HG03103 (cell line): ENCODE measurements around the gene SRP72.
"Not testable (repeated sequence)": the region's sequence is repeated elsewhere in the genome, so short reads cannot be mapped to it uniquely, and the experiment has no call there.

Source experiments
- ATAC-seq: cut with Tn5 transposase; IDR thresholded peaks from one replicate; pipeline ENCODE4 v1.9.1; 2021; ENCODE audit warnings: low read depth; ENCODE audit not compliant: unreplicated experiment

SRP72 gene

GRCh38 chr4:56467284-56468096 lies at the start of gene SRP72:
Gene SRP72 (plus strand): TSS chr4:56467617. CDS start chr4:56467636, 19 bp downstream.
- peak; percentile 90 for ATAC-seq

GRCh38 chr4:56424176-56424575 lies 43.2 kb upstream of the SRP72 start:
- no peak for ATAC-seq

- no peak for ATAC-seq
These were observed 42.5 kb upstream of the SRP72 start for GRCh38 chr4:56424697-56425514.

- ATAC-seq = no peak
These were observed 41.9 kb upstream of the SRP72 start for GRCh38 chr4:56425518-56425917.

- peak; percentile 73 for ATAC-seq
These were observed 41.1 kb upstream of the SRP72 start for GRCh38 chr4:56426273-56426672.

GRCh38 chr4:56427179-56427578 lies 40.2 kb upstream of the SRP72 start:
- ATAC-seq = no peak

GRCh38 chr4:56430203-56430602 lies 37.2 kb upstream of the SRP72 start:
- no peak for ATAC-seq

GRCh38 chr4:56433280-56433679 lies 34.1 kb upstream of the SRP72 start:
- no peak for ATAC-seq

- peak; percentile 11 for ATAC-seq
These were observed 32.7 kb upstream of the SRP72 start for GRCh38 chr4:56434599-56435139.

GRCh38 chr4:56435140-56435926 lies 32.1 kb upstream of the SRP72 start, which contains the start of gene PPAT:
Gene PPAT (minus strand): TSS chr4:56435615. CDS start chr4:56435477, 138 bp downstream.
- peak; percentile 72 for ATAC-seq

- no peak for ATAC-seq
These were observed 28.7 kb upstream of the SRP72 start for GRCh38 chr4:56438766-56439165.

- no peak for ATAC-seq
These were observed 26.4 kb upstream of the SRP72 start for GRCh38 chr4:56440983-56441382.

GRCh38 chr4:56444719-56445118 lies 22.7 kb upstream of the SRP72 start:
- no peak for ATAC-seq

GRCh38 chr4:56445699-56446098 lies 21.7 kb upstream of the SRP72 start:
- ATAC-seq = no peak

- no peak for ATAC-seq
These were observed 19.1 kb upstream of the SRP72 start for GRCh38 chr4:56448301-56448700.

GRCh38 chr4:56449475-56449874 lies 17.9 kb upstream of the SRP72 start:
- ATAC-seq = not testable (repeated sequence)

GRCh38 chr4:56450342-56450741 lies 17.1 kb upstream of the SRP72 start:
- ATAC-seq = no peak

- no peak for ATAC-seq
These were observed 7.3 kb upstream of the SRP72 start for GRCh38 chr4:56460085-56460484.

GRCh38 chr4:56462157-56462556 lies 5.3 kb upstream of the SRP72 start:
- ATAC-seq = no peak

GRCh38 chr4:56463711-56464110 lies 3.7 kb upstream of the SRP72 start:
- no peak for ATAC-seq
